ENCODE measurements around the gene LHFPL5. TPM values are rescaled to one million over a fixed set of nuclear protein-coding genes. Genes with fewer than 3 reads are reported as not detected.

The LHFPL5 gene
- total RNA-seq, 1 donor from 2014 or later = not detected

- peaks cover 4% of the 10 kb centered on the region for H3K4me1 ChIP-seq
- H3K9me3 ChIP-seq = no peaks in the 10 kb centered on the region
- H3K4me3 ChIP-seq = no peak overlapping the region
- no peak overlapping the region for H3K27ac ChIP-seq
- no peak for TF ChIP-seq CTCF (IDR thresholded peaks at IDR 0.05)
- no peaks in the 10 kb centered on the region for H3K36me3 ChIP-seq
- ATAC-seq (peak; percentile 51), DNase-seq (peak; percentile 70)
- intact Hi-C loops (cut with DNase I) = loop anchor here (1.0 kb wide), 1 partner anchor 11 kb away; no protein-coding TSS in a partner anchor
- peaks cover 49% of the 10 kb centered on the region for H3K27me3 ChIP-seq
Observed at GRCh38 chr6:35786810-35787209, 18.3 kb upstream of the LHFPL5 start.

- ATAC-seq (peak; percentile 32), DNase-seq (peak; percentile 58)
- no peak overlapping the region for H3K4me3 ChIP-seq
- no peak overlapping the region for H3K27ac ChIP-seq
- H3K9me3 ChIP-seq = no peaks in the 10 kb centered on the region
- no peaks in the 10 kb centered on the region for H3K36me3 ChIP-seq
- intact Hi-C loops (cut with DNase I) = loop anchor here (1.0 kb wide), 1 partner anchor 11 kb away; no protein-coding TSS in a partner anchor
- H3K27me3 ChIP-seq = peaks cover 53% of the 10 kb centered on the region
- peaks cover 4% of the 10 kb centered on the region for H3K4me1 ChIP-seq
- no peak for TF ChIP-seq CTCF (IDR thresholded peaks at IDR 0.05)
Observed at GRCh38 chr6:35787266-35788218, 17.6 kb upstream of the LHFPL5 start.

GRCh38 chr6:35788423-35788982 lies 16.6 kb upstream of the LHFPL5 start:
- intact Hi-C loops (cut with DNase I) = no loop called here
- peaks cover 57% of the 10 kb centered on the region for H3K27me3 ChIP-seq
- TF ChIP-seq CTCF (IDR thresholded peaks at IDR 0.05) = no peak
- H3K9me3 ChIP-seq = no peaks in the 10 kb centered on the region
- no peak overlapping the region for H3K27ac ChIP-seq
- no peak for DNase-seq
- no peaks in the 10 kb centered on the region for H3K36me3 ChIP-seq
- H3K4me1 ChIP-seq = peaks cover 4% of the 10 kb centered on the region
- no peak overlapping the region for H3K4me3 ChIP-seq
- no peak for ATAC-seq

GRCh38 chr6:35790683-35791082 lies 14.5 kb upstream of the LHFPL5 start:
- no peak for DNase-seq
- intact Hi-C loops (cut with DNase I) = no loop called here
- Histone ChIP-seq H3K27ac (no peak overlapping the region), H3K36me3 (no peaks in the 10 kb centered on the region), H3K4me3 (no peak overlapping the region), H3K27me3 (peaks cover 52% of the 10 kb centered on the region), H3K9me3 (no peaks in the 10 kb centered on the region), H3K4me1 (peaks cover 4% of the 10 kb centered on the region)
- ATAC-seq = no peak
- TF ChIP-seq CTCF (IDR thresholded peaks at IDR 0.05) = no peak

GRCh38 chr6:35794536-35795452 lies 10.4 kb upstream of the LHFPL5 start:
- ATAC-seq = peak; percentile 17

More at GRCh38 chr6:35794536-35795452, 10.4 kb upstream of the LHFPL5 start:
- no peak for DNase-seq
- intact Hi-C loops (cut with DNase I) = no loop called here
- H3K27me3 ChIP-seq = peaks cover 19% of the 10 kb centered on the region
- no peak overlapping the region for H3K27ac ChIP-seq
- H3K4me1 ChIP-seq = no peaks in the 10 kb centered on the region
- no peak for TF ChIP-seq CTCF (IDR thresholded peaks at IDR 0.05)
- no peak overlapping the region for H3K4me3 ChIP-seq
- no peaks in the 10 kb centered on the region for H3K9me3 ChIP-seq
- H3K36me3 ChIP-seq = no peaks in the 10 kb centered on the region

Measured in upper lobe of right lung (tissue), 1 donor.